ENCODE data around the gene SMIM45.

SMIM45 gene

DNA sequence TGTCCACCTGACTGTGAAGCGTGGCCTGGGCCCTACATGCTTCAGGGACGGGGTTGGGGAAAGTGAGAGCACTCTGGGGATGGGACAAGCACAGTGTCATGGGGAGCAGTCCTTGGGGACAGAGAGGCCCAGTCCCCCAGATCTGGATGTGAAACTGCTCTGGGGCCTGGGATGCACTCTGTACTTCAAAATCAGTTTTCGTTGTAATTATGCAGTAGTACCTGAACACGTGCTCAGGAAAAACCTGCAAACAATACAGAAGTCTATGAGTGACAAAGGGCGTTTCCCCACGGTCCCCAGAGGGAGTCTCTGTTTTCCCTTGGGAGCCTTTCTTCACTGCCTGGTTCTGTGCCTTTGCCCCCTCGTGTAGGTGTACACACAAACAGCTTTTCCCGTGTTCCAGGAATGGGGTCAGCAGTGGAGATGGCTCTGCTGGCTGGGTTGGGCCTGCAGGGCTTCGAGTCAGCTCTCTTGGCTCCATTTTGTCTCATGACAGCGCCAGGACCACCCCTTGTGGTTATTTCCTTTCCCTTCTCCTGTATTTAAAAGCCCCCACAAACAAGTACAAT, 20.2 kb upstream of the SMIM45 start:
- no peaks in the 10 kb centered on the region for H3K36me3 ChIP-seq
- H3K27me3 ChIP-seq: no peaks in the 10 kb centered on the region
- H3K27ac ChIP-seq: no peak overlapping the region
- intact Hi-C loops (cut with DNase I): no loop called here
- WGBS, 3 donors: 77 to 78% (median 77%) methylated on average over 10 of the region's 10 CpGs
- H3K9me3 ChIP-seq: no peaks in the 10 kb centered on the region
- H3K4me1 ChIP-seq (ENCODE audit: insufficient read depth): no peaks in the 10 kb centered on the region
- H3K4me3 ChIP-seq: no peak overlapping the region
- DNase-seq: no peak
- TF ChIP-seq EP300 (IDR thresholded peaks at IDR 0.05) (no peak), POLR2A (IDR thresholded peaks at IDR 0.05) (no peak)
- TF ChIP-seq, protein P1, sequence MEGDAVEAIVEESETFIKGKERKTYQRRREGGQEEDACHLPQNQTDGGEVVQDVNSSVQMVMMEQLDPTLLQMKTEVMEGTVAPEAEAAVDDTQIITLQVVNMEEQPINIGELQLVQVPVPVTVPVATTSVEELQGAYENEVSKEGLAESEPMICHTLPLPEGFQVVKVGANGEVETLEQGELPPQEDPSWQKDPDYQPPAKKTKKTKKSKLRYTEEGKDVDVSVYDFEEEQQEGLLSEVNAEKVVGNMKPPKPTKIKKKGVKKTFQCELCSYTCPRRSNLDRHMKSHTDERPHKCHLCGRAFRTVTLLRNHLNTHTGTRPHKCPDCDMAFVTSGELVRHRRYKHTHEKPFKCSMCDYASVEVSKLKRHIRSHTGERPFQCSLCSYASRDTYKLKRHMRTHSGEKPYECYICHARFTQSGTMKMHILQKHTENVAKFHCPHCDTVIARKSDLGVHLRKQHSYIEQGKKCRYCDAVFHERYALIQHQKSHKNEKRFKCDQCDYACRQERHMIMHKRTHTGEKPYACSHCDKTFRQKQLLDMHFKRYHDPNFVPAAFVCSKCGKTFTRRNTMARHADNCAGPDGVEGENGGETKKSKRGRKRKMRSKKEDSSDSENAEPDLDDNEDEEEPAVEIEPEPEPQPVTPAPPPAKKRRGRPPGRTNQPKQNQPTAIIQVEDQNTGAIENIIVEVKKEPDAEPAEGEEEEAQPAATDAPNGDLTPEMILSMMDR (IDR thresholded peaks at IDR 0.05): no peak

DNA sequence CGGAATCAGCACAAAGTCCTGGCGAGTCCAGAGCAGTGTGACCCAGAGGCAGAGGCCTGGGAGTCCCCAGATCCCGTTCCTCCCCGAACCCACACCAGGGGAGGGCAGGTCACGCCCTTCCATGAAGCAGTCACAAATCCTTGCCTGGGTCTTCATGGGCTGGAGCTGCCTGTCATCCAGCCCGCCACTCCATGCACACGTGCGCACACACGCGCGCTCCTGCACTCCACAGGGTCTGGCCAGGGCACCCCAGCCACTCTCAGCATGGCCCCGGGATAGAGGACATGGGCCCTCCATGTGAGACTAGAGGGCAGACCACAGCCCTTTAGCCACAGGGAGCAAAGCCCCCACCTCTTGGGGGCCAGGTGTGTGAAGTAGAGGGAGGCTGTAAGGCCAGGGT, 19.6 kb upstream of the SMIM45 start:
- intact Hi-C loops (cut with DNase I): no loop called here
- no peak overlapping the region for H3K4me3 ChIP-seq
- DNase-seq: no peak
- 91 to 94% (median 92%) methylated on average over 12 of the region's 12 CpGs for WGBS, 3 donors
- H3K4me1 ChIP-seq (ENCODE audit: insufficient read depth): no peaks in the 10 kb centered on the region
- no peaks in the 10 kb centered on the region for H3K27me3 ChIP-seq
- TF ChIP-seq EP300 (IDR thresholded peaks at IDR 0.05): no peak
- TF ChIP-seq POLR2A (IDR thresholded peaks at IDR 0.05): no peak
- TF ChIP-seq, protein P1 (IDR thresholded peaks at IDR 0.05): no peak
- no peaks in the 10 kb centered on the region for H3K9me3 ChIP-seq
- H3K27ac ChIP-seq: no peak overlapping the region
- no peaks in the 10 kb centered on the region for H3K36me3 ChIP-seq

DNA sequence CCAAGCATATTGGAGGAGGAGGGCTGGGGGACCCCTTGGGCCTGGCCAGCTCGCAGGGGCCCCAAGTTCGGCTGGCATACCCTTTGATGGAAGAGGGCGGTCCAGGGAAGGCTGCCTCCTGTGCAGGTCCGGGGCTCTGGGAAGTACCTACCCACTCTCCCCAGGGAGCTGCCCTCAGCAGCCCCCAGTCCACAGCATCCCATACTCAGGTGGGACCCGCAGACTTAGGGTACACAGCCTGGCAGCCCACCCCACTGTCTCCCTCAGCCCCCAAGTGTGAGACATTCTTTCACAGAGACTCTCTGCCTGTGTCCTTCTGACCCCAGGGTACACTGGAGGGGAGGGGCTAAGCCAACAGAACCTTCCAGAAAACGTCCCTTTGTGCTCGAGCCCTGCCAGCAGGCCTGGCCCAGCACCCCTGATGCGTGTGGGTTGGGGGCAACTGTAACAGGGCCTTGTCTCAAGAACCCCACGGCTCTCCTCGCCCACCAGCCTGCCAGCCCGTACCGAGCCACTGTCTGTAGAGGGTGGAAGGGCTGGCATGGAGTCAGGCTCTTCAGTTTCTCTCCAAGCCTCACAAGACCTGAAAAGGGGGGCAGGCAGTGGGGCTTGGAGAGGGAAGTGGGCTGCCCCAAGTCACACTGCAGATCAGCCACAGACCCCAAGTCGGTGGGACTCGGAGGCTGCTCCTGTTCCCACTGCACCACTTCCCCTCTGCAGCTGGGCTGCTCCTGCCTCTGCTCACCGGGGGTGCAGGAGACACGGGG, 18.4 kb upstream of the SMIM45 start:
- TF ChIP-seq, protein P1 (IDR thresholded peaks at IDR 0.05): no peak
- 78 to 90% (median 87%) methylated on average over 16 of the region's 16 CpGs for WGBS, 3 donors

DNA sequence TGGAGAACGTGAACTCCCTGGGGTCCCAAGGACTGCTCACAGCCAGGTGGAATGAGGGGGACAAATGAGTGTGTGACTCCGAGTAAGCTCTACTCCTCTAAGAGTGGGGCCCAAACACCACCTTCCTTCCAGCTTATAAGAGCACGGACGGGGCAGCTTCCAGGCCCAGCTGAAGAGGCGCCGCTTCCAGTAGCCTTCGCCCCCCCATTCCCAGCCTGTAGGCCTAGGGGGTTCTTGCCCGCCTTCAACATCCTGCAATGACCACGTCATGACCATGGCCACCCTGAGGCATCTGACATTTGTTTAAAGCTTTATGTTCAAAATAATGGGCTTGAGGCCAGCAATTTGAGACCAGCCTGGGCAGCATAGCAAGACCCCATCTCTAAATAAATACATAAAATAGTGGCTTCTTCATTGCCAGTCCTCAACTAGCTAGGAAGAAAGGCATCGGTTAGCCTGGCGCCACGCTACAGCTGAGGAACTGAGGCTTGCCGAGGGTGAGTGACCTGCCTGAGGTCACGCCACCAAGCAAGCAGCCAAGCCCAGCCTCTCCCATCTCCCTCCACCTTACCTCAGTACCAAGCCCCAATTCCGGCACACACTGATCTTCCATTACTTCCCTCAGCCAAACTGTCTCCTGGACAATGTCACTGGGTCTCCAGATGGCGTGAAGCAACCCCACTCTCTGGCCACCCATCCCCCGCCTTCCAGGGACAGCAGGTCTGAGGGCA, 17.5 kb upstream of the SMIM45 start:
- no peak overlapping the region for H3K4me3 ChIP-seq
- no peak overlapping the region for H3K27ac ChIP-seq
- no peaks in the 10 kb centered on the region for H3K27me3 ChIP-seq
- H3K36me3 ChIP-seq: no peaks in the 10 kb centered on the region
- intact Hi-C loops (cut with DNase I): no loop called here
- no peaks in the 10 kb centered on the region for H3K4me1 ChIP-seq (ENCODE audit: insufficient read depth)
- TF ChIP-seq EP300 (IDR thresholded peaks at IDR 0.05) (no peak), POLR2A (IDR thresholded peaks at IDR 0.05) (no peak)
- TF ChIP-seq, protein P1 (IDR thresholded peaks at IDR 0.05): no peak
- no peak for DNase-seq
- 95% methylated on average over 17 of the region's 17 CpGs for WGBS, 3 donors
- H3K9me3 ChIP-seq: no peaks in the 10 kb centered on the region

More for the DNA sequence above, 18.4 kb upstream of the SMIM45 start:
- Histone ChIP-seq H3K9me3 (no peaks in the 10 kb centered on the region), H3K4me1 (ENCODE audit: insufficient read depth) (no peaks in the 10 kb centered on the region), H3K27ac (no peak overlapping the region), H3K36me3 (no peaks in the 10 kb centered on the region), H3K4me3 (no peak overlapping the region), H3K27me3 (no peaks in the 10 kb centered on the region)
- intact Hi-C loops (cut with DNase I): no loop called here
- DNase-seq: no peak

All from ovary (tissue), 7 donors.